H1 (cell line): Measurements from ENCODE around the gene TGFBR1. TPM values are rescaled to one million over a fixed set of nuclear protein-coding genes. Genes with fewer than 3 reads are reported as not detected.

Experiments
- CTCF ChIA-PET: fragments of 300-600 bp; sonication (Branson Sonifier 250); formaldehyde crosslinking; loops from one replicate; lab custom pipeline; 2021; ENCODE audit not compliant: partially characterized antibody; lab: Charles Lee
- POLR2A ChIA-PET: fragments of 300-600 bp; sonication (Branson Sonifier 250); formaldehyde crosslinking; loops from one replicate; lab custom pipeline; 2021; ENCODE audit warnings: inconsistent platforms; ENCODE audit not compliant: partially characterized antibody; lab: Charles Lee
- DNase-seq, 2 experiments: peaks; one replicate each; pipeline versions ENCODE4 v3.0.0 to v3.0.0-alpha.2; 2010 to 2022; ENCODE audit warnings: low spot score in 2 of 2, low read depth in 1 of 2, mixed read lengths in 1 of 2
- FAIRE-seq: peaks from 2 replicates; lab custom pipeline; 2011; peaks lifted over from hg19 to GRCh38; lab: Jason Lieb, UNC
- H2AFZ ChIP-seq: 2 replicates; pipeline ENCODE4 v1.8.1; 2012; ENCODE audit warnings: low read length, inconsistent platforms
- H2AK5ac ChIP-seq: 2 replicates; pipeline ENCODE4 v1.6.1; 2013; ENCODE audit warnings: low read depth, low read length
- H2BK120ac ChIP-seq: replicated peaks from 2 replicates; pipeline ENCODE3; 2013; ENCODE audit warnings: low read depth, low read length, inconsistent platforms
- H2BK12ac ChIP-seq: 2 replicates; pipeline ENCODE4 v1.6.1; 2013; ENCODE audit warnings: low read depth, low read length
- H2BK15ac ChIP-seq: 2 replicates; pipeline ENCODE4 v1.6.1; 2013; ENCODE audit warnings: low read length
- H2BK20ac ChIP-seq: 2 replicates; pipeline ENCODE4 v1.6.1; 2013; ENCODE audit warnings: low read length
- H2BK5ac ChIP-seq: 2 replicates; pipeline ENCODE4 v1.6.1; 2013; ENCODE audit warnings: low read depth, low read length
- H3K14ac ChIP-seq: 2 replicates; pipeline ENCODE4 v1.6.1; 2013; ENCODE audit warnings: inconsistent platforms; ENCODE audit not compliant: insufficient read length
- H3K18ac ChIP-seq: 2 replicates; pipeline ENCODE4 v1.6.1; 2013; ENCODE audit warnings: low read length; ENCODE audit errors: extremely low read depth
- H3K23ac ChIP-seq: 2 replicates; pipeline ENCODE4 v1.6.1; 2013; ENCODE audit warnings: inconsistent platforms; ENCODE audit not compliant: insufficient read length
- H3K23me2 ChIP-seq: 2 replicates; pipeline ENCODE4 v1.6.1; 2013; ENCODE audit warnings: low read depth, low read length
- H3K27ac ChIP-seq: 2 replicates; pipeline ENCODE4 v1.6.1; 2011; ENCODE audit warnings: low read depth, low read length, inconsistent platforms
- H3K27me3 ChIP-seq, 4 experiments: replicated peaks in 1 of 4; 1 replicate in 1 of 4; 2 replicates in 3 of 4; pipeline versions ENCODE4 v1.6.1 to v1.8.1; 2011 to 2013; ENCODE audit warnings: low read length in 3 of 4, mild to moderate bottlenecking in 3 of 4, inconsistent platforms in 2 of 4, mixed read lengths in 2 of 4, moderate library complexity in 1 of 4; ENCODE audit not compliant: control insufficient read depth in 3 of 4, insufficient read depth in 3 of 4; ENCODE audit errors: extremely low read depth in 1 of 4
- H3K36me3 ChIP-seq, 4 experiments: 2 replicates each; pipeline versions ENCODE4 v1.6.1 to v1.8.1; 2011 to 2013; ENCODE audit warnings: mild to moderate bottlenecking in 4 of 4, low read length in 3 of 4, moderate library complexity in 2 of 4, control low read depth in 1 of 4, inconsistent platforms in 1 of 4; ENCODE audit not compliant: insufficient read depth in 4 of 4, control insufficient read depth in 2 of 4
- H3K4ac ChIP-seq: replicated peaks from 2 replicates; pipeline ENCODE3; 2013; ENCODE audit warnings: low read length, low read depth, mixed read lengths, inconsistent platforms; ENCODE audit not compliant: insufficient read length
- H3K4me1 ChIP-seq, 4 experiments: replicated peaks in 1 of 4; 1 replicate in 1 of 4; 2 replicates in 3 of 4; pipeline versions ENCODE4 v1.6.1 to v1.8.1; 2011 to 2013; ENCODE audit warnings: low read length in 3 of 4, inconsistent platforms in 2 of 4, mixed read lengths in 1 of 4; ENCODE audit not compliant: insufficient read depth in 4 of 4, control insufficient read depth in 3 of 4
- H3K4me2 ChIP-seq, 2 experiments: 2 replicates each; pipeline versions ENCODE4 v1.6.1 to v1.8.1; 2011 to 2013; ENCODE audit warnings: low read depth in 2 of 2, low read length in 2 of 2, control low read depth in 1 of 2, inconsistent platforms in 1 of 2, mild to moderate bottlenecking in 1 of 2; ENCODE audit not compliant: insufficient read depth in 1 of 2
- H3K4me3 ChIP-seq, 4 experiments: fragments of 200-600, 300-600 bp in 1 of 4; sonication (generic), shearing (Covaris generic), sonication (Bioruptor Twin) in 1 of 4; 2 replicates each; pipeline versions ENCODE4 v1.5.1 to v1.8.1; 2011 to 2016; ENCODE audit warnings: low read length in 4 of 4, low read depth in 3 of 4, control low read depth in 2 of 4, inconsistent platforms in 2 of 4, mild to moderate bottlenecking in 2 of 4, mixed read lengths in 1 of 4, moderate library complexity in 1 of 4; ENCODE audit not compliant: insufficient read depth in 2 of 4; ENCODE audit errors: extremely low read depth in 1 of 4
- H3K56ac ChIP-seq: replicated peaks from 2 replicates; pipeline ENCODE3; 2013; ENCODE audit warnings: low read depth, mild to moderate bottlenecking, mixed read lengths, low read length, inconsistent platforms; ENCODE audit not compliant: insufficient read length
- H3K79me1 ChIP-seq: 2 replicates; pipeline ENCODE4 v1.6.1; 2013; ENCODE audit warnings: low read depth, low read length, control low read depth
- H3K79me2 ChIP-seq, 2 experiments: 2 replicates each; pipeline versions ENCODE4 v1.6.1 to v1.8.1; 2012 to 2013; ENCODE audit warnings: low read length in 2 of 2, mild to moderate bottlenecking in 2 of 2, inconsistent platforms in 1 of 2; ENCODE audit not compliant: insufficient read depth in 2 of 2, control insufficient read depth in 1 of 2
- H3K9ac ChIP-seq, 4 experiments: replicated peaks in 1 of 4; 1 replicate in 1 of 4; 2 replicates in 3 of 4; pipeline versions ENCODE4 v1.6.1 to v1.8.1; 2011 to 2013; ENCODE audit warnings: low read depth in 3 of 4, low read length in 3 of 4, control low read depth in 2 of 4, mild to moderate bottlenecking in 2 of 4, moderate library complexity in 2 of 4, inconsistent platforms in 1 of 4; ENCODE audit errors: extremely low read depth in 1 of 4
- H3K9me3 ChIP-seq, 2 experiments: 2 replicates each; pipeline versions ENCODE4 v1.6.1 to v1.8.1; 2012 to 2013; ENCODE audit warnings: mild to moderate bottlenecking in 2 of 2, moderate library complexity in 2 of 2, control low read depth in 1 of 2, inconsistent platforms in 1 of 2, low read depth in 1 of 2, low read length in 1 of 2, mixed read lengths in 1 of 2; ENCODE audit not compliant: insufficient read depth in 2 of 2
- H4K20me1 ChIP-seq, 2 experiments: replicated peaks in 1 of 2; 2 replicates each; pipeline versions ENCODE3 to v1.8.1; 2011 to 2013; ENCODE audit warnings: inconsistent platforms in 2 of 2, low read length in 2 of 2, mild to moderate bottlenecking in 1 of 2; ENCODE audit not compliant: insufficient read depth in 2 of 2, control insufficient read depth in 1 of 2
- H4K5ac ChIP-seq: 2 replicates; pipeline ENCODE4 v1.6.1; 2013; ENCODE audit warnings: low read length, low read depth, mixed read lengths, inconsistent platforms; ENCODE audit not compliant: insufficient read length
- H4K8ac ChIP-seq: 2 replicates; pipeline ENCODE4 v1.8.0; 2013; ENCODE audit warnings: mild to moderate bottlenecking, moderate library complexity, low read length, inconsistent platforms; ENCODE audit not compliant: insufficient read depth; ENCODE audit errors: extremely low read depth
- H4K91ac ChIP-seq: replicated peaks from 2 replicates; pipeline ENCODE3; 2013; ENCODE audit warnings: low read length, mixed read lengths, inconsistent platforms; ENCODE audit not compliant: insufficient read length
- BACH1 ChIP-seq: IDR thresholded peaks from 2 replicates; pipeline ENCODE4 v1.6.1; 2012; ENCODE audit warnings: low read length, improper control_type of control experiment
- BCL11A ChIP-seq, 2 experiments: IDR thresholded peaks; one replicate each; pipeline ENCODE4 v1.6.1; 2011; ENCODE audit warnings: low read depth in 2 of 2, low read length in 2 of 2, mild to moderate bottlenecking in 2 of 2
- CBX5 ChIP-seq: fragments of 300-800, 300-1000 bp; sonication (generic); IDR thresholded peaks from 2 replicates; pipeline ENCODE4 v1.7.1; 2016; ENCODE audit warnings: antibody characterized with exemption, low read length, low read depth
- CTCF ChIP-seq, 3 experiments: IDR thresholded peaks; 1 replicate in 2 of 3; 2 replicates in 1 of 3; pipeline versions ENCODE4 v1.5.1 to v1.6.1; 2011; ENCODE audit warnings: low read length in 3 of 3, mild to moderate bottlenecking in 3 of 3, inconsistent platforms in 2 of 3, low read depth in 1 of 3, moderate library complexity in 1 of 3; ENCODE audit not compliant: insufficient read depth in 1 of 3; ENCODE audit errors: control extremely low read depth in 1 of 3
- EGR1 ChIP-seq: IDR thresholded peaks from 2 replicates; pipeline ENCODE4 v1.6.1; 2011; ENCODE audit warnings: low read depth, low read length, borderline replicate concordance
- MAFK ChIP-seq: IDR thresholded peaks from 2 replicates; pipeline ENCODE4 v1.6.1; 2012; ENCODE audit warnings: low read depth, mild to moderate bottlenecking, improper control_type of control experiment, low read length
- NANOG ChIP-seq: IDR thresholded peaks from 2 replicates; pipeline ENCODE4 v1.6.1; 2011; ENCODE audit warnings: low read length, low read depth, mild to moderate bottlenecking, inconsistent platforms; ENCODE audit not compliant: insufficient read depth, poor library complexity, severe bottlenecking
- RBBP5 ChIP-seq: IDR thresholded peaks from 2 replicates; pipeline ENCODE4 v1.7.1; 2012; ENCODE audit warnings: low read depth, mild to moderate bottlenecking, inconsistent platforms, low read length, moderate library complexity, borderline replicate concordance
- SP4 ChIP-seq: IDR thresholded peaks from 2 replicates; pipeline ENCODE4 v1.6.1; 2012; ENCODE audit warnings: low read length, inconsistent platforms
- TEAD4 ChIP-seq: IDR thresholded peaks from 2 replicates; pipeline ENCODE4 v1.6.1; 2012; ENCODE audit warnings: low read depth, low read length, inconsistent platforms, mixed read lengths
- WGBS, 2 experiments: shearing (Covaris generic) in 1 of 2; methylation state at CpG; one replicate each; pipeline versions ENCODE4 v1.1.6 to v1.1.7; 2013 to 2015; ENCODE audit warnings: low lambda C conversion rate in 2 of 2, mixed read lengths in 2 of 2, inconsistent platforms in 1 of 2, low coverage in 1 of 2, missing lambda C conversion rate in 1 of 2; ENCODE audit not compliant: insufficient replicate concordance in 2 of 2, insufficient coverage in 1 of 2, insufficient read length in 1 of 2; ENCODE audit errors: extremely low coverage in 1 of 2, missing lambda C conversion rate in 1 of 2; 5-methylcytosine and 5-hydroxymethylcytosine counted together
- polyA plus RNA-seq, 7 experiments: library from polyadenylated mRNA; depleted of rRNA in 3 of 7; stranded (reverse) in 5 of 7; unstranded in 2 of 7; fragments of >200 nt in 5 of 7; fragments of 200-250 nt in 2 of 7; gene quantifications; 1 replicate in 5 of 7; 2 replicates in 1 of 7; 4 replicates in 1 of 7; pipeline versions ENCODE4 v1.2.1 to v1.2.3, GENCODE V29; 2011 to 2013; ENCODE audit warnings: missing spikeins in 2 of 7, mixed read lengths in 2 of 7
- total RNA-seq: library from RNA; stranded (reverse); fragmentation: NEBNext Ultra II Directional; extraction: Animal tissue kit (Norgen Biotek cat#: 25700); gene quantifications from 2 replicates; pipeline ENCODE4 v1.2.1, GENCODE V29; 2021

TGFBR1 gene
- total and polyA plus RNA-seq, 2 of the 8 experiments (the other 6 are each of a cell fraction or from before 2014, with no cell fraction given): 16.8 to 52.4 TPM

- H3K4me3 ChIP-seq: no peak overlapping the region
- TF ChIP-seq TEAD4: no peak
- no peak for TF ChIP-seq BACH1
- no peak for TF ChIP-seq RBBP5
- TF ChIP-seq BCL11A (IDR thresholded peaks at IDR 0.05; ENCODE audit: low read depth in 2 of 2, low read length in 2 of 2): no peak
- no peak for TF ChIP-seq CTCF (IDR thresholded peaks at IDR 0.05; ENCODE audit: control extremely low read depth in 1 of 3, insufficient read depth in 1 of 3, low read depth in 1 of 3, low read length in 3 of 3)
- TF ChIP-seq SP4: no peak
- no peak for TF ChIP-seq EGR1
- no peak for TF ChIP-seq NANOG
- no peak for TF ChIP-seq MAFK
- no peak for TF ChIP-seq CBX5
Measured at GRCh38 chr9:99189887-99190596, 85.1 kb downstream of the TGFBR1 start.

More at GRCh38 chr9:99189887-99190596, 85.1 kb downstream of the TGFBR1 start:
- no peak overlapping the region for H2BK15ac ChIP-seq
- 85% methylated on average over 8 of the region's 8 CpGs; no CpG with 5 or more reads in 1 of the 2 experiments for WGBS, 2 experiments
- ChIA-PET CTCF (interaction anchor here (0.9 to 9.4 kb wide), 4 partner anchors 8 to 136 kb away, joined by 3 to 105 read pairs (median 3); no protein-coding TSS in a partner anchor), POLR2A (interaction anchor here (0.5 to 1.2 kb wide), 3 partner anchors 8 to 32 kb away, joined by 3 to 4 read pairs (median 3); partner anchors contain the start of genes ALG2 and SEC61B)
- H4K91ac ChIP-seq: no peak overlapping the region
- H3K79me1 ChIP-seq: no peaks in the 10 kb centered on the region
- no peak overlapping the region for H3K23ac ChIP-seq
- H3K4me1 ChIP-seq: no peaks in the 10 kb centered on the region; a peak in 1 of 7 replicates
- FAIRE-seq: no peak
- H2BK20ac ChIP-seq: no peak overlapping the region
- H4K8ac ChIP-seq: no peak overlapping the region
- DNase-seq: no peak
- no peak overlapping the region for H3K9ac ChIP-seq
- no peaks in the 10 kb centered on the region for H3K23me2 ChIP-seq
- H3K9me3 ChIP-seq: no peaks in the 10 kb centered on the region
- H3K18ac ChIP-seq: no peak overlapping the region
- no peak overlapping the region for H3K4me2 ChIP-seq
- H3K36me3 ChIP-seq: no peaks in the 10 kb centered on the region
- H4K5ac ChIP-seq: no peak overlapping the region
- no peak overlapping the region for H2BK12ac ChIP-seq
- H2AFZ ChIP-seq: no peak overlapping the region
- no peak overlapping the region for H2AK5ac ChIP-seq
- H3K79me2 ChIP-seq: no peaks in the 10 kb centered on the region
- no peak overlapping the region for H2BK5ac ChIP-seq
- H3K4ac ChIP-seq: no peak overlapping the region
- no peaks in the 10 kb centered on the region for H3K27me3 ChIP-seq
- H3K56ac ChIP-seq: no peak overlapping the region
- no peaks in the 10 kb centered on the region for H4K20me1 ChIP-seq
- H3K14ac ChIP-seq: no peak overlapping the region
- no peak overlapping the region for H3K27ac ChIP-seq
- H2BK120ac ChIP-seq: no peak overlapping the region
